DMS53 treated with DMSO at 0.1 percent for 48 hours (cell line): ENCODE results near the gene TRAPPC8.
"Not testable (repeated sequence)": the region's sequence is repeated elsewhere in the genome, so short reads cannot be mapped to it uniquely, and the experiment has no call there.

Experiments
- DNase-seq: peaks from one replicate; lab custom pipeline; 2025; ENCODE audit not compliant: unreplicated experiment; lab: John Stamatoyannopoulos, UW

The TRAPPC8 gene

DNA sequence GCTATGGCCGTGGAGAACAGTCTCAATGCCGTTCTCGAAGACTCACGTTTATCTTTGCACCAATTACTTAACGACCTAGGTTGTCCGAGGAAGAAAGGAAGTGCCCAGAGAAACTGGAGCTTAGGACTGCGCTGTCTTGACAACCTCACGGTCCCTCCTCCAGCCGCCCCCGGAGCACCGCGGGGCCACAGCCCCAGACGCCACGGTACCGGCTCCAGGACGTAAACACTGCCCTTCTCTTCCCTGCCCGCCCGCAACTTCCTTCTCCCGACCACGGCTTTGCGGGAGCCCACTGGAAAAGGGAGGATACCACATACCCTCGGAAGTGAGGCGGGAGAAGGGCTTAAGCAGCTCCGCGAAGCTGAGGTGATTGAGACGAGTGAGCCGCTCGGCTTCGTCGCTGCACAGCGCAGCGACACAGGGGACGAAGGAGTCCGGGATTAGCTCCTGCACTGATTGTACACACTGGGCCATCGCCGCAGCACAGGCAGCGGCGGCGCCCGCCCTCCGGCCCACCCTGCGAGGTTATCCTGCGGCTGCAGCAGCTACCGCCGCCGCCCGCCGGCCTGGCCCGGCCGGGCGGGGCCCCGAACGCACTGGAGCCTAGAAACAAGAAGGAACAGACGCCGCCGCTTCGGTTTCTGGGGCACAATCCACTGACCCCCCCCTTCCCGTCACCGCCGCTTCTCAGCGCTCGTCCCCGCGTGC, 483 bp downstream of the TRAPPC8 start:
- no peak for DNase-seq

DNA sequence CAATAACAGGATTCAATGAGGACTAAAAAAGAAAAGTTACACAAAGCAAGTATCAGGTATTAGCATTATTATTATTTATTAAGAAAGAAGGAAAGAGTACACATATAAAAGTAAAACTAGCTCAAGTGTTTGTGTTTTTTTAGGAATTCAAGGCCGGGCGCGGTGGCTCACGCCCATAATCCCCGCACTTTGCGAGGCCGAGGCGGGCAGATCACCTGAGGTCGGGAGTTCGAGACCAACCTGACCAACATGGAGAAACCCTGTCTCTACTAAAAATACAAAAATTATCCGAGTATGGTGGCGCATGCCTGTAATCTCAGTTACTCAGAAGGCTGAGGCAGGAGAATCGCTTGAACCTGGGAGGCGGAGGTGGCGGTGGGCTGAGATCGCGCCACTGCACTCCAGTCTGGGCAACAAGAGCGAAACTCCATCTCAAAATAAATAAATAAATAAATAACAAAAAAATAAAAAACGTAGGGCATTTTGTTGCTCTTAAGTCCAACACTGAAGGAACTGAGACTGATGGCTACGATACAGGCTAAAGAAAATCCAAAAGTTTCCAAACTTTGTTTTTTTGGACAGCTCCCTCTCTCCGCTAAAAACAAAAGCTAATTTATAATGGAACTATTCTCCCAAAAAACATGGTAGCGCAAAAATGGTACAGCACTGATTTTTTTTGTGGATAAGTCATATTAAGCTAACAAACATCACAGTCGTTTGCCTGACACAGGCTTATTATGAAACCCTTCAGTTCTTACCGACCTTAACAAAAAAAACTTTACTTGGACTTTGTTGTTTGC, 1.7 kb downstream of the TRAPPC8 start:
- no peak for DNase-seq

DNA sequence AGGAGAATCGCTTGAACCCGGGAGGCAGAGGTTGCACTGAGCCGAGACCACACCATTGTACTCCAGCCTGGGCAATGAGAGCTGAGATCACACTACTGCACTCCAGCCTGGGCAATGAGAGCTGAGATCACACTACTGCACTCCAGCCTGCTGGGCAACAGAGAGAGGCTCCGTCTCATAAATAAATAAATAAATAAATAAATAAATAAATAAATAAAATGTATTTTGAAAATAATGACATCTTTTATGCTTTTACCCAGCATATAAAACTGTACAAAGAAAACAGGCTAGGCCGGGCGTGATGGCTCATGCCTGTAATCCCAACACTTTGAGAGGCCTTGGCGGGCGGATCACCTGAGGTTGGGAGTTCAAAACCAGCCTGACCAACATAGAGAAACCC, 8.2 kb downstream of the TRAPPC8 start:
- DNase-seq = not testable (repeated sequence)

GRCh38 chr18:31931886-31932240, 11.1 kb downstream of the TRAPPC8 start:
- no peak for DNase-seq

- no peak for DNase-seq
These were observed 11.6 kb downstream of the TRAPPC8 start for GRCh38 chr18:31931163-31931885.

- DNase-seq = no peak
These were observed 13.7 kb downstream of the TRAPPC8 start for GRCh38 chr18:31929273-31929672.

- DNase-seq = not testable (repeated sequence)
These were observed 15.9 kb downstream of the TRAPPC8 start for GRCh38 chr18:31926988-31927387.

DNA sequence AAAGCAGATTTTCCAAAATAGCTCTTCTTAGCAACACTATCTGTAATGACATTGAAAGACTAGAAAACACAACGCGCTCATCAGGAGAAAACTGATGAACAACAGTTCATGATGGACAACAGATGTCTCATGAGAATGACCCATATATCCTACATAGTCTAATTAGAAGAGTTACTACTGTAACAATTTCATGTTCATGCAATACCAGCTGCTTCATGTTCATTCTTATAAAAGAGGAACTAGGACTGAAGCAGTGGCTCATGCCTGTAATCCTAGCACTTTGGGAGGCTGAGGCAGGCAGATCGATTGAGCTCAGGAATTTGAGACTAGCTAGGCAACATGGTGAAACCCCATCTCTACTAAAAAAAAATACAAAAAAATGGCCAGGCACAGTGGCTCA, 22.7 kb downstream of the TRAPPC8 start:
- no peak for DNase-seq

GRCh38 chr18:31919366-31919765, 23.6 kb downstream of the TRAPPC8 start:
- DNase-seq = not testable (repeated sequence)

DNA sequence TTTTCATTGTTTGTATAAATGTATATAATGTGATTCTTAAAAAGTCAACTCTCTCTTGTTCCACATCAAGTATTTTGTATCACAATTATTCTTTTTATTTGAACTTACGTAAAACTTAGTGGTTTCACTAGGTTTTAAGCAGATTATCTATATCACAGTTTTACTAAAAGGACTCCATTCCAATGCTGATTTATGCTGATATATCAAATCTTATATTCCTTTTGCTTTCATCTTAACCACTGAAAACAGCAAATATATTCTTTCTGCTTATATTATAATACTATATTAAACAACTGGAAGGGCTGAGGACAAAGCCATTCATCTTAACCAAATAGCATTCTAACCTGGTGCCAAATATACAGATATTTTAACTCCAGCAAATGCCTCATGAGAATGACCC, 24.2 kb downstream of the TRAPPC8 start:
- no peak for DNase-seq

GRCh38 chr18:31901063-31901462, 41.9 kb downstream of the TRAPPC8 start:
- no peak for DNase-seq

DNA sequence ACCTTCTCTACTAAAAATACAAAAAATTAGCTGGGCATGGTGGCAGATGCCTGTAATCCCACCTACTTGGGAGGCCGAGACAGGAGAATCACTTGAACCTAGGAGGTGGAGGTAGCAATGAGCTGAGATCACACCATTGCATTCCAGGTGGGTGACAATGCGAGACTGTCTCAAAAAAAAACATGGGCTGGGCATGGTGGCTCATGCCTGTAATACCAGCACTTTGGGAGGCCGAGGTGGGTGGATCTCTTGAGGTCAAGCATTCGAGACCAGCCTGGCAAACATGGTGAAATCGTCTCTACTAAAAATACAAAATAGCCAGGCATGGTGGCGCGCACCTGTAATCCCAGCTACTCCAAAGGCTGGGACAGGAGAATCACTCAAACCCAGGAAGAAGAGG, 43.2 kb downstream of the TRAPPC8 start:
- DNase-seq = not testable (repeated sequence)

DNA sequence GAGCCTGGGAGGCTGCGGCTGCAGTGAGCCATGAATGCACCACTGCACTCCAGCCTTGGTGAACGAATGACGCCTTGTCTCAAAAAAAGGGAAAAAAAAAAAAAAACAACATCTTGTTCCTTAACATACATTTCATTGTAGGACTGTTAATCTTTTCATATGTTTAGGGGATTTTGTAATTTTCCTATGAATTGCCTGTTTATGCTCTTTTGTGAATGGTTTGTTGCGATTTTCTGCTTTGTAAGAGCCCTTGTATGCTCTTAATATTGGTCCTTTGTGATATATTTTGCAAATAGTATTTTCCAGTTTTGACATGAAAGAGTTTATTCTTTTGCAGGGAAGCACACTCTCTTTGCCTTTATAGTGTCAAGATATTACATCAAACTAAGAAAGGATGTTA, 50.0 kb downstream of the TRAPPC8 start:
- DNase-seq = no peak

DNA sequence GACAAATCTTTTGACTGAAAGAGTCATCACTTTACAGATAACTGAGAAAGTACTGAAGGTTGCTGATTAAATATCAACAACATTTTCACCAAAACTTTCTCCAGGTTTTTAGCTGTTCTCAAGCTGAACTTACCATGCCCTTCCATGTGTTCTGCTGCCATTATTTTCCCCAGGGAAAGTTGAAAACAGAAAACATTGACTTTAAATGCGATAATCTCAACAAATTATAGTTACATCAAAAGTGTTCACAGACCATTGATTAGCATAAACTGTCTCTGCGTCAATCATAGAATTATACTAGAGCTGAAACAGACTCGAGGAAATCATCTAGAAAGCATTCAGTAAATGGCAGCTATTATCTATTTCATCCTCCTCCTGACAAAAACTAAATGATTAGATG, 51.4 kb downstream of the TRAPPC8 start:
- DNase-seq = no peak

GRCh38 chr18:31884020-31884419, 58.9 kb downstream of the TRAPPC8 start:
- DNase-seq = no peak

DNA sequence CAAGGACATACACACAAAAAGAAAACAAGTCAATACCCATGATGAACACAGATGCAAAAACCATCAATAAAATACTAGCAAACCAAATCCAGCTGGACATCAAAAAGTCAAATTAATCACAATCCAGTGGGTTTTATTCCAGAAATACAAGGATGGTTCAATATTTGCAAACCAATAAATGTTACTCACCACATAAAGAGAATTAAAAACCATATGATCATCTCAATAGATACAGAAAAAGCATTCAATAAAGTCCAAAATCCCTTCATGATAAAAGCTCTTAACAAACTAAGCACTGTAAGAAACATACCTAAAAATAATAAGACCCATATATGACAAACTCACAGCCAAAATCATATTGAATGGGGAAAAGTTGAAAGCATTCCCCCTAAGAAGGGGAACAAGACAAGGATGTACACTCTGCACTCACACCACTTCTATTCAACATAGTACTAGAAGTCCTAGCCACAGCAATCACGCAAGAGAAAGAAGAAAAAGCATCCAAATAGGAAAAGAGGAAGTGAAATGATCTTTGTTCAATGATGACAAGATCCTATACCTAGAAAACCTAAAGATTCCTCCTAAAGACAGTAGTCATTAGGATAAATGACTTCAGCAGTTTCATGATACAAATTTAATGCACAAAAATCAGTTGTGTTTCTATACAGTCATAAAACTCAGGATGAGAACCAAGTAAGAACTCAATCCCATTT, 62.6 kb downstream of the TRAPPC8 start:
- DNase-seq = no peak

DNA sequence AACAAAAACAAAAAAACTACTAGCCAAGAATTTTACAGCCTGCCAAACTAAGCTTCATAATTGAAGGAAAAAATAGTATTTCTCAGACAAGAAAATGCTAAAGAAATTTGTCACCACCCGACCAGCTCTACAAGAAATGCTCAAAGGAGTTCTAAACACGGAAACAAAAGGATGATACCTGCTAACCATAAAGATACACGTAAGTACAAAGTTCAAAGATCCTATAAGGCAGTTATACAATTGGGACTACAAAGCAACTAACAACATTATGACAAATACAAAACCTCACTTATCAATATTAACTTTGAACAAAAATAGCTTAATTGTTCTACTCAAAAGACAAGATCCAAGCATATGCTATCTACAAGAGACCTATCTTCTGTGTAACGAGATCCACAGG, 64.6 kb downstream of the TRAPPC8 start:
- no peak for DNase-seq

GRCh38 chr18:31877900-31878299, 65.0 kb downstream of the TRAPPC8 start:
- no peak for DNase-seq

GRCh38 chr18:31876707-31877106, 66.2 kb downstream of the TRAPPC8 start:
- DNase-seq = no peak

DNA sequence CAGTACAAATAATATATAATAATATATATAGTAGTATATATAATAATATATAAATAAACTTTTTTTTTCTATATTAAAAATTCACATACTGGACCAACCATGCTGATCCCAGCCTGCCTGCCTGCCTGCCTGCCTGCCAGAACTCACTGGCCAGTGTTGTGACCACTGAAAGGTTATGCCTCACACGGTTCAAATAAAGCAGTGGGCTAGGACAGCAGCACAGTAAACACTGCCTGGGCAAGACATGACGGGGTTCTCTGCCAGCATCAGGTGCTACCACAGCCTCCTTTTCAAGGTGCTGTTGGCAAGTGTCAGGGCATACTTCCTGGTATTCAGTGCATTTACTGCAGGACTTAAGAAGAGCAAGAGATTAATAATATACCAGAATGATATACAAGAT, 67.6 kb downstream of the TRAPPC8 start:
- DNase-seq = no peak

DNA sequence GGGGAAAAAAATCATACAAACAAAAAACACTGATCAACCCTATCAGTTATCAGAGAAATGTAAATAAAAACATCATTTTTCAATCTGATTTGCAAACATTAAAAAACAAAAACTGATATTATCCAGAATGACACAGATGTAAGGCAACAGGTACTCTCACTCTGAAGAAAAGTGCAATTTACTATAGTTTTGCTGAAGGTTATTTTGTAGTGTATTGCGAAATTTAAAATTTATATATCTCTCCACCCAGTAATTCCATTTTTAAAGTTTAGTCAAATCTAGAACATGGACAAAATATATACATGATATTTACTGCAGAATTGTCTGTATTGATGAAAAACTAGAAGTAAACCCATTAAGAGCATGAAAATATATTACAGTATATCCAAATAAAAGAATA, 79.8 kb downstream of the TRAPPC8 start:
- DNase-seq = no peak
